Measurements from ENCODE around the gene RTP3. TPM values are rescaled to one million over a fixed set of nuclear protein-coding genes. Genes with fewer than 3 reads are reported as not detected.

Gene RTP3
- total RNA-seq, 3 donors from 2014 or later = not detected

DNA sequence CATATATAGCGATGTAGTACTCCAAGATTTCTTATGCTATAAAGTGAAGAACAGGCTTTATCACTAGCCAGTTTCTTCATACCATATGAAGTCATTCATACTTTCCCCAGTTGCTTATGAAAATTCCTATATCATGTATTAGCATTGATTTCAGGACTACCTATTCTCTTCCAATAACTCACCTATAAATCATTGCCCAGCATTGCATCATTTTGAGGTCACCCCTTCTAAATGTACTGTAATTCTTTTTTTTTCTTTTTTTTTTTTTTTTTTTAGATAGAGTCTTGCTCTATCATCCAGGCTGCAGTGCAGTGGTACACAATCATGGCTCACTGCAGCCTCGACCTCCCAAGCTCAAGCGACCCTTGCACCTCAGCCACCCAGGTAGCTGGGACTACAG lies 27.1 kb downstream of the RTP3 start:
- ATAC-seq = no peak
- intact Hi-C loops (cut with DNase I, micrococcal nuclease) = no loop called here
- no peak for DNase-seq
- no peak overlapping the region for H3K4me3 ChIP-seq
- H3K36me3 ChIP-seq (ENCODE audit: low read depth) = no peaks in the 10 kb centered on the region
- no peaks in the 10 kb centered on the region for H3K9me3 ChIP-seq
- TF ChIP-seq CTCF (IDR thresholded peaks at IDR 0.05) = no peak
- H3K4me1 ChIP-seq (ENCODE audit: low read depth) = no peaks in the 10 kb centered on the region

- H3K4me3 ChIP-seq = no peak overlapping the region
- intact Hi-C loops (cut with DNase I, micrococcal nuclease) = no loop called here
- TF ChIP-seq CTCF (IDR thresholded peaks at IDR 0.05) = no peak
Measured at GRCh38 chr3:46527239-46527638, 29.5 kb downstream of the RTP3 start.

GRCh38 chr3:46533091-46533490 lies 35.3 kb downstream of the RTP3 start:
- ATAC-seq = no peak
- intact Hi-C loops (cut with DNase I, micrococcal nuclease) = no loop called here
- Histone ChIP-seq H3K4me3 (no peak overlapping the region), H3K36me3 (ENCODE audit: low read depth) (no peaks in the 10 kb centered on the region), H3K9me3 (no peaks in the 10 kb centered on the region), H3K4me1 (ENCODE audit: low read depth) (no peaks in the 10 kb centered on the region)
- no peak for TF ChIP-seq CTCF (IDR thresholded peaks at IDR 0.05)
- no peak for DNase-seq

More at GRCh38 chr3:46527239-46527638, 29.5 kb downstream of the RTP3 start:
- H3K36me3 ChIP-seq (ENCODE audit: low read depth) = no peaks in the 10 kb centered on the region
- no peaks in the 10 kb centered on the region for H3K4me1 ChIP-seq (ENCODE audit: low read depth)
- H3K9me3 ChIP-seq = no peaks in the 10 kb centered on the region
- DNase-seq (no peak), ATAC-seq (no peak)

DNA sequence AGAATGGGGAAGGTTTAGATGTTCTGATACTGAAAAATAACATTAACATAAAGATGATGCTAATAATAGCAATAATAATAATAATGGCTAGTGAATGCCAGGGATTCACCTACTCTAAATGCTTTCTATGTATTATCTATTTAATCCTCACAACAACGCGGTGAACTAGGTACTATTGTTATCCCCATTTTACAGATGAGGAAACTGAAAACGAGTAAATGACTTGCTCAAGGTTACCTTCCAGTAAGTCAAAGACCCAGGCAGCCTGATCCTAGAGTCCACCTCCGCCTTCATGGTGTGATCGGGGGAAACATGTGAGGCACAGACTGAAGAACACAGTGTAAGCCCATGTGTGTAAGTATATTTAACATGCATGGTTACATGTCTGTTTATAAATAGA lies 38.0 kb downstream of the RTP3 start:
- ATAC-seq (no peak), DNase-seq (no peak)
- Histone ChIP-seq H3K4me3 (no peak overlapping the region), H3K9me3 (no peaks in the 10 kb centered on the region), H3K36me3 (ENCODE audit: low read depth) (no peaks in the 10 kb centered on the region), H3K4me1 (ENCODE audit: low read depth) (no peaks in the 10 kb centered on the region)
- no peak for TF ChIP-seq CTCF (IDR thresholded peaks at IDR 0.05)
- intact Hi-C loops (cut with DNase I, micrococcal nuclease) = no loop called here

DNA sequence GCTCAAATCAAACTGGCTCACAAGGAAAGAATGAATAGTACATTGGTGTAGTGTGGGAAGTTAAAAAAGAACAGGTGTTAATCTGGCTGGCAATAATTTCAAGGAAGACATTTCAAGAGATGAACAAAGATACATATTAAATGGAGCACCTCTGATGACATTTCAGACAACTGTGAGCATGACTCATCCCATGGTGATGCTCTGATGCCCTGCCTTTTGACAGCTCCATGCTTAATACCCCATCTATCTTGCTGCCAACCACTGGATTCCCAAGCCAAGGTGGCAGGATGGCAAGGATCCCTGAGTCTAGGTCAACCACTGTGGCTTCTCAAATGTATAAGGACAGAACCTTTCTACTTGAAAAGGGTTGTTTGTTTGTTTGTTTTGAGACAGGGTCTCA lies 39.0 kb downstream of the RTP3 start:
- Histone ChIP-seq H3K9me3 (no peaks in the 10 kb centered on the region), H3K36me3 (ENCODE audit: low read depth) (no peaks in the 10 kb centered on the region), H3K4me1 (ENCODE audit: low read depth) (no peaks in the 10 kb centered on the region), H3K4me3 (no peak overlapping the region)
- DNase-seq (no peak), ATAC-seq (no peak)
- intact Hi-C loops (cut with DNase I, micrococcal nuclease) = no loop called here
- TF ChIP-seq CTCF (IDR thresholded peaks at IDR 0.05) = no peak

DNA sequence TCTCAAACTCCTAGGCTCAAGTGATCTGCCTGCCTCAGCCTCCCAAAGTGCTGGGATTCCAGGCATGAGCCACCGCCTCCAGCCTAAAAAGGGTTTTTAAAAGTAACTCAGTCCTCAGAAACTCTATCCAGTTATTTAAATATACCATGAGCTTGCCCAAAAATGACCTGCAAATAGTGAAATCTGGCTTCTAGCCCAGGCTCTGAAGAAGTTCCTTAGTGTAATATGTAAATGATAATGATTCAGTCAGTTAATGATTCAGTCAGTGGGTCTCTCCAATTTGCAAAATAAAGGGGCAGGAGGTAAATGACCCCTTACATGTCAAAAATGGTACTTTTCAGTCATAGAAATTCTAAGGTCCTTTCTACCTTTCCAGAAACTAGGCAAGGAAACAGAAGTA lies 39.5 kb downstream of the RTP3 start:
- intact Hi-C loops (cut with DNase I, micrococcal nuclease) = no loop called here
- DNase-seq (no peak), ATAC-seq (no peak)
- Histone ChIP-seq H3K4me1 (ENCODE audit: low read depth) (no peaks in the 10 kb centered on the region), H3K9me3 (no peaks in the 10 kb centered on the region), H3K36me3 (ENCODE audit: low read depth) (no peaks in the 10 kb centered on the region), H3K4me3 (no peak overlapping the region)
- no peak for TF ChIP-seq CTCF (IDR thresholded peaks at IDR 0.05)

Measured in mucosa of descending colon (tissue), 3 donors.